ENCODE results near the gene ARID1B.
A peak's percentile ranks its signal among the peaks of the same experiment; 100 is the strongest.

ARID1B gene

DNA sequence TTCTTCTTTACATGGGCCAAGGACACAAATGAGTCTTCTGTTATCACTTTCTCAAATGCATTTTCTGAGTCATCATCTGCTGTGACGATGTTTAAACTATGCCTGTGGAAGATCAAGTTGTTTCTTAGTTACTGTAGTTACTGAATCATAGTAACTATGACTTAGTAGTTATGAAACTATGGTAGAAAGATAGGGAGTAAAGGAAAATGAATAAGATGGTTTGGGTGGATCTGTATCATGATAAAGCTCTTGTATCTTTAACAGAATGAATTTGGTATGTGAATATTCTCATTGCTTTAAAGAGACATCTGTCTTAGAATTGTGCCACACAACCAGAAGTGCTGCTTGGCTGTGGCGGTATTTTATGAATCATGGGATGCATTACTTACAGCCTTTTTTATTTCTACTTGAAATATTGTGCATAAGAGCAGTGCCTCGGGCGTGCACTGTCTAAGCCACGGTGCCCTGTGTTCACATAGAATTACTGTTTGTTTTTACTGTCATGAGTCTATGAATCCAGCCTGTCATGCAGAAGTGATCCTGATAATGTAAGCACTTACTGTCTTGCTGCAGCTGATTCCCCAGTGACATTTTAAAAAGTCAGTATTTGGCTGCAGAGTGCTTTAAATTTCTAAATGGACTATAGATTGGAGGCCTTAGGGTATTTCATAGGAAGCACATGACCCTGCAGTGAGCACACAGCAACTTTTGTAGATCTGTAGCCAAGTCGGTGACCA, 330.9 kb downstream of the ARID1B start:
- H3K4me1 ChIP-seq (ENCODE audit: control extremely low read depth in 1 of 4, control insufficient read depth in 4 of 4, insufficient read depth in 4 of 4, low read length in 3 of 4), result peaks cover 0 to 3% (median 0%) of the 10 kb centered on the region in 4 experiments
- peak overlapping the region; percentile 10 to 61 for H3K27ac ChIP-seq (ENCODE audit: insufficient read depth in 1 of 2, low read depth in 1 of 2, low read length in 2 of 2, poor library complexity in 1 of 2, severe bottlenecking in 2 of 2)
- no peaks in the 10 kb centered on the region for H3K9me3 ChIP-seq (ENCODE audit: control extremely low read depth in 1 of 5, control insufficient read depth in 4 of 5, insufficient read depth in 2 of 5, low read depth in 1 of 5, low read length in 4 of 5)
- ChIA-PET POLR2A (no interaction called here), CTCF (interaction anchor here (1.6 kb wide), 1 partner anchor 9 kb away, joined by 4 read pairs; no protein-coding TSS in a partner anchor)
- no peak overlapping the region for H3K4me3 ChIP-seq (ENCODE audit: control insufficient read depth in 1 of 7, extremely low read depth in 1 of 7, insufficient read depth in 4 of 7, low read depth in 2 of 7, low read length in 6 of 7)
- H3K36me3 ChIP-seq (ENCODE audit: control insufficient read depth in 4 of 4, insufficient read depth in 4 of 4, low read length in 3 of 4), result peaks cover 12 to 20% (median 17%) of the 10 kb centered on the region in 4 experiments
- DNase-seq, result peak; percentile 46 to 84 (median 75)
- 93% methylated on average over 5 of the region's 6 CpGs for WGBS (ENCODE audit: insufficient coverage)
- H3K27me3 ChIP-seq (replicated peaks in 2 of 5; ENCODE audit: control insufficient read depth in 4 of 5, insufficient read depth in 5 of 5, low read length in 4 of 5), result no peaks in the 10 kb centered on the region

DNA sequence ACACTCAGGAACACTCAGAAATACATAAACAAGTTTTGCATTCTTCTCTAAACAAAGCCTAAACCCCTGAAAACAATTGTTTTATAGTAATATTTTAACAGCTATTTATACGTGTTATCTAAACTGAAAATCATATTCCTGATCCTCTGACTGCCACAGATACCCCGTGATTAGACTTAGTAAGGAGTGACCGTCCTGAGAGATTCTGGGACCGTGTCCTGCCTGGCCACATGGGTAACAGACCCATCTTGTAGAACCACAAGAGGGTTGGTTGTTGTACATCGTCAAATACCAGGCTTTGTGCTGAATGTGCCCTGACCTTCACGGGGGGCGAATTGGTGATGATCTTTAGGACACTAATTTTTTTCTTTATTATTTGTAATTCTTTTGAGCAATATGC, 331.7 kb downstream of the ARID1B start:
- H3K9me3 ChIP-seq (ENCODE audit: control extremely low read depth in 1 of 5, control insufficient read depth in 4 of 5, insufficient read depth in 2 of 5, low read depth in 1 of 5, low read length in 4 of 5), result no peaks in the 10 kb centered on the region
- POLR2A ChIA-PET, result no interaction called here
- 94% methylated on average over 4 of the region's 7 CpGs for whole genome bisulfite sequencing (ENCODE audit: insufficient coverage)
- CTCF ChIA-PET, result interaction anchor here (0.6 kb wide), 1 partner anchor 57 kb away, joined by 4 read pairs; no protein-coding TSS in a partner anchor
- no peak for DNase-seq
- peaks cover 18 to 28% (median 21%) of the 10 kb centered on the region in 4 experiments for H3K36me3 ChIP-seq (ENCODE audit: control insufficient read depth in 4 of 4, insufficient read depth in 4 of 4, low read length in 3 of 4)
- H3K4me3 ChIP-seq (ENCODE audit: control insufficient read depth in 1 of 7, extremely low read depth in 1 of 7, insufficient read depth in 4 of 7, low read depth in 2 of 7, low read length in 6 of 7), result no peak overlapping the region
- no peaks in the 10 kb centered on the region for H3K27me3 ChIP-seq (replicated peaks in 2 of 5; ENCODE audit: control insufficient read depth in 4 of 5, insufficient read depth in 5 of 5, low read length in 4 of 5)
- H3K27ac ChIP-seq (ENCODE audit: insufficient read depth in 1 of 2, low read depth in 1 of 2, low read length in 2 of 2, poor library complexity in 1 of 2, severe bottlenecking in 2 of 2), result peak overlapping the region; percentile 10 to 61
- peaks cover 0 to 3% (median 0%) of the 10 kb centered on the region in 4 experiments for H3K4me1 ChIP-seq (ENCODE audit: control extremely low read depth in 1 of 4, control insufficient read depth in 4 of 4, insufficient read depth in 4 of 4, low read length in 3 of 4)

DNA sequence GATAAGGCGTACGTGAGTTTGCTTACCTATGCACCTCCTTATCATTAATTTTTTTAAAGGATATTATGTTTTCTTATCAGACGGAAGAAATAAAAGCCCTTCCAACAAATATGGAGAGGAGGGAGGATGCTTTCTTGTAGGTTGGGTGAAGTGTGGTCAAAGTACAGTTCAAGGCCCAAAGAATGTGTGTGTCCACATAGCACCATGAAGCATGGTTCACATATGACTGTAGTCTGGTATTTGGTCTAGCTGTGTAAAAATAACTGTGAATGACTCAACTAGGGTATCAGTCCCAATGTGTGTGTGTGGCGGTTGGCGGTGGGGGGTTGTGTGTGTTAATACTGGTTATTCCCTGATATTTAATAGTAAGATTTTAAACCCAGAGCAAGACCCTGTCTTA, 333.4 kb downstream of the ARID1B start:
- DNase-seq, result no peak
- Histone ChIP-seq H3K4me1 (ENCODE audit: control extremely low read depth in 1 of 4, control insufficient read depth in 4 of 4, insufficient read depth in 4 of 4, low read length in 3 of 4) (no peaks in the 10 kb centered on the region), H3K4me3 (ENCODE audit: control insufficient read depth in 1 of 7, extremely low read depth in 1 of 7, insufficient read depth in 4 of 7, low read depth in 2 of 7, low read length in 6 of 7) (no peak overlapping the region), H3K36me3 (ENCODE audit: control insufficient read depth in 4 of 4, insufficient read depth in 4 of 4, low read length in 3 of 4) (peaks cover 17 to 36% (median 18%) of the 10 kb centered on the region in 4 experiments), H3K27me3 (replicated peaks in 2 of 5; ENCODE audit: control insufficient read depth in 4 of 5, insufficient read depth in 5 of 5, low read length in 4 of 5) (no peaks in the 10 kb centered on the region), H3K9me3 (ENCODE audit: control extremely low read depth in 1 of 5, control insufficient read depth in 4 of 5, insufficient read depth in 2 of 5, low read depth in 1 of 5, low read length in 4 of 5) (no peaks in the 10 kb centered on the region), H3K27ac (ENCODE audit: insufficient read depth in 1 of 2, low read depth in 1 of 2, low read length in 2 of 2, poor library complexity in 1 of 2, severe bottlenecking in 2 of 2) (peak overlapping the region in 1 of 2 experiments; percentile 20)
- CTCF ChIA-PET, result no interaction called here
- POLR2A ChIA-PET, result no interaction called here
- WGBS (ENCODE audit: insufficient coverage), result no CpG with 5 or more reads among the region's 5 CpGs

DNA sequence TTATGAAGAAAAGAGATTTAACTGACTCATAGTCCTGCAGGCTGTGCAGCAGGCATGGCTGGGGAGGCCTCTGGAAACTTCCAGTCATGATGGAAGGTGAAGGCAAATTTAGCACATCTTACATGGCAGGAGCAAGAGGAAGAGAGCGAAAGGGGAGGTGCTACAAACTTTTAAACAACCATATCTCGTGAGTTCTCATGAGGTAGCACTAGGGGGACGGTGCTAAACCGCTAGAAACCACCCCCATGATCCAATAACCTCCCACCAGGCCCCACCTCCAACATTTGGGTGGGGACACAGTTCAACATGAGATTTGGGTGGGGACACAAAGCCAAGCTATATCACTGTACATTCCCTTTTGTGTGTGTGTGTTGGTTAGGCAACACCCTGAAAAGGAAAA, 336.2 kb downstream of the ARID1B start:
- peak in 1 of 3 donors; percentile 21 for DNase-seq
- POLR2A ChIA-PET, result no interaction called here

DNA sequence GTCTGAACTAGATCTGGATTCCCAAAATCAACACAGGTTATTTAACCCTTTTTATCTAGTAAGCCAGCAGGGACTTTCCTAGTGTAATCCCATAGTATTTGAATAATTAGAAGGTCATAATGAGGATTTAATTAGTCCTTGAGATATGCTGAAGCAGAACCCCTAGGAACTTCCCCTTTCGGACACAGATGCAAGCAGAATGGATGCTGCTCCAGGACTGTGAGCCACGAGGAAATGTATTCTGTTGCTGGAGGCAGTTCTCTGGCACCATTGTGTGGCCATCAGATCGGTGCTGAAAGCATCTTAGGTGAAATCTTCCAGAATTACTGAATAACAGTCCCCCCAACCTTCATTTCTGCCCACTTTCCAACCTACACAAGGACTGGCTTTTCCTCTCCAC, 339.2 kb downstream of the ARID1B start:
- no peak overlapping the region for H3K27ac ChIP-seq (ENCODE audit: insufficient read depth in 1 of 2, low read depth in 1 of 2, low read length in 2 of 2, poor library complexity in 1 of 2, severe bottlenecking in 2 of 2)
- CTCF ChIA-PET, result interaction anchor here (1.0 to 1.4 kb wide), 2 partner anchors 9 to 38 kb away, joined by 3 to 4 read pairs; no protein-coding TSS in a partner anchor

More for the DNA sequence above, 336.2 kb downstream of the ARID1B start:
- WGBS (ENCODE audit: insufficient coverage), result 100% methylated on average over 1 of the region's 4 CpGs
- Histone ChIP-seq H3K9me3 (ENCODE audit: control extremely low read depth in 1 of 5, control insufficient read depth in 4 of 5, insufficient read depth in 2 of 5, low read depth in 1 of 5, low read length in 4 of 5) (no peaks in the 10 kb centered on the region), H3K4me1 (ENCODE audit: control extremely low read depth in 1 of 4, control insufficient read depth in 4 of 4, insufficient read depth in 4 of 4, low read length in 3 of 4) (no peaks in the 10 kb centered on the region), H3K4me3 (ENCODE audit: control insufficient read depth in 1 of 7, extremely low read depth in 1 of 7, insufficient read depth in 4 of 7, low read depth in 2 of 7, low read length in 6 of 7) (no peak overlapping the region), H3K27me3 (replicated peaks in 2 of 5; ENCODE audit: control insufficient read depth in 4 of 5, insufficient read depth in 5 of 5, low read length in 4 of 5) (no peaks in the 10 kb centered on the region), H3K27ac (ENCODE audit: insufficient read depth in 1 of 2, low read depth in 1 of 2, low read length in 2 of 2, poor library complexity in 1 of 2, severe bottlenecking in 2 of 2) (no peak overlapping the region), H3K36me3 (ENCODE audit: control insufficient read depth in 4 of 4, insufficient read depth in 4 of 4, low read length in 3 of 4) (peaks cover 18 to 41% (median 18%) of the 10 kb centered on the region in 4 experiments)
- CTCF ChIA-PET, result interaction anchor here (1.1 kb wide), 1 partner anchor 15 kb away, joined by 4 read pairs; no protein-coding TSS in a partner anchor

DNA sequence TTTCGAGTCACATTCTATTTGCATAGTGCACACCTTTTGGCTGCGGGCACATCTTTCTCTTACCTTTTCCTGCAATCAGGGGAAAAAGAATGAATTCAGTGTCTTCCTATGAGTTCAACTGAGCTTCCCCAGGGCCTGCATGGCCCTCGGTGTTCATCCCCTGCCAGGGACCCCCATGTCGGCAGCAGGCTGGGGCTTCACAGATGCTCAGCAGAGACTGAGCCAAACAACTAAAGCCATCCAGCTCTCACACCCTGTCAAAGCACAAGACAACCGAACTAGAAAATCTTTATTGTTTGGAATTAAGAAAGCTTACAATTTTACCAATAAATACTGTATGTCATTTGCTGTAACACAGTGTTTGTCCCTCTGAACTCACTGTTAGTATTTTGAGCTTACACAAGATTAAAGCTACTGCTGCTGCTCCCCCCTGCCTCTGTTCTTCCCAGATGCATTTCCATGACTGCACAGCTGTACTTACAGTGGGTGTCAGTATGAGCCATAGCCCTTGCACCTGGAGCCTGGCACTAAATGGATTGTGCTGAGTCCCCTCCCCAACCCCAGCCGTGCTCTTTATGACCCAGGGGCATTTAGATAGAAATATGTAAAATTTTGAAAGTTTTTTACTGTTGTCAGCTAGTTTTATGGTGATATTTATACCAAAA, 340.4 kb downstream of the ARID1B start:
- no peaks in the 10 kb centered on the region for H3K27me3 ChIP-seq (replicated peaks in 2 of 5; ENCODE audit: control insufficient read depth in 4 of 5, insufficient read depth in 5 of 5, low read length in 4 of 5)
- H3K4me1 ChIP-seq (ENCODE audit: control extremely low read depth in 1 of 4, control insufficient read depth in 4 of 4, insufficient read depth in 4 of 4, low read length in 3 of 4), result no peaks in the 10 kb centered on the region
- DNase-seq, result no peak
- 100% methylated on average over 3 of the region's 6 CpGs for WGBS (ENCODE audit: insufficient coverage)
- peaks cover 6 to 39% (median 20%) of the 10 kb centered on the region in 4 experiments for H3K36me3 ChIP-seq (ENCODE audit: control insufficient read depth in 4 of 4, insufficient read depth in 4 of 4, low read length in 3 of 4)
- H3K9me3 ChIP-seq (ENCODE audit: control extremely low read depth in 1 of 5, control insufficient read depth in 4 of 5, insufficient read depth in 2 of 5, low read depth in 1 of 5, low read length in 4 of 5), result no peaks in the 10 kb centered on the region
- ChIA-PET POLR2A (no interaction called here), CTCF (interaction anchor here (1.0 to 1.4 kb wide), 3 partner anchors 10 to 47 kb away, joined by 3 to 4 read pairs (median 3); no protein-coding TSS in a partner anchor)
- no peak overlapping the region for H3K4me3 ChIP-seq (ENCODE audit: control insufficient read depth in 1 of 7, extremely low read depth in 1 of 7, insufficient read depth in 4 of 7, low read depth in 2 of 7, low read length in 6 of 7)
- H3K27ac ChIP-seq (ENCODE audit: insufficient read depth in 1 of 2, low read depth in 1 of 2, low read length in 2 of 2, poor library complexity in 1 of 2, severe bottlenecking in 2 of 2), result no peak overlapping the region

More for the DNA sequence above, 339.2 kb downstream of the ARID1B start:
- Histone ChIP-seq H3K27me3 (replicated peaks in 2 of 5; ENCODE audit: control insufficient read depth in 4 of 5, insufficient read depth in 5 of 5, low read length in 4 of 5) (no peaks in the 10 kb centered on the region), H3K9me3 (ENCODE audit: control extremely low read depth in 1 of 5, control insufficient read depth in 4 of 5, insufficient read depth in 2 of 5, low read depth in 1 of 5, low read length in 4 of 5) (no peaks in the 10 kb centered on the region), H3K4me3 (ENCODE audit: control insufficient read depth in 1 of 7, extremely low read depth in 1 of 7, insufficient read depth in 4 of 7, low read depth in 2 of 7, low read length in 6 of 7) (no peak overlapping the region), H3K4me1 (ENCODE audit: control extremely low read depth in 1 of 4, control insufficient read depth in 4 of 4, insufficient read depth in 4 of 4, low read length in 3 of 4) (no peaks in the 10 kb centered on the region), H3K36me3 (ENCODE audit: control insufficient read depth in 4 of 4, insufficient read depth in 4 of 4, low read length in 3 of 4) (peaks cover 9 to 42% (median 19%) of the 10 kb centered on the region in 4 experiments)
- POLR2A ChIA-PET, result no interaction called here
- 83% methylated on average over 1 of the region's 3 CpGs for WGBS (ENCODE audit: insufficient coverage)
- DNase-seq, result peak in 2 of 3 donors; percentile 33 to 39
